HT1080 (cell line): ENCODE data around the gene CD300E. TPM values are rescaled to one million over a fixed set of nuclear protein-coding genes. Genes with fewer than 3 reads are reported as not detected.

ENCODE experiments used
- DNase-seq: peaks from one replicate; pipeline ENCODE4 v3.0.0-alpha.2; 2015; ENCODE audit warnings: low read depth
- total RNA-seq: library from RNA; depleted of rRNA; stranded (reverse); fragments of >200 nt; shearing (Covaris generic); gene quantifications from 2 replicates; pipeline ENCODE4 v1.2.3, GENCODE V29; 2014; rRNA removed

The CD300E gene
- total RNA-seq, 1 experiment from 2014 or later = not detected

GRCh38 chr17:74567397-74567796, 56.1 kb downstream of the CD300E start, which contains the start of gene CD300H:
Gene CD300H (minus strand): TSS chr17:74567509.
- no peak for DNase-seq

GRCh38 chr17:74566132-74566753, 57.3 kb downstream of the CD300E start:
- DNase-seq = peak; percentile 28

GRCh38 chr17:74565126-74565525, 58.4 kb downstream of the CD300E start:
- DNase-seq = no peak

GRCh38 chr17:74563358-74563757, 60.2 kb downstream of the CD300E start:
- DNase-seq = no peak

GRCh38 chr17:74561586-74561985, 62.0 kb downstream of the CD300E start:
- no peak for DNase-seq

Other genes with a start within 250 kb of the CD300E start
- not detected in 2 replicates for gene GPRC5C, start 191.7 kb downstream of the CD300E start, total RNA-seq
- gene CD300A, start 157.1 kb downstream of the CD300E start, total RNA-seq = not detected in 2 replicates
- not detected in 2 replicates for gene CD300LB, start 92.3 kb downstream of the CD300E start, total RNA-seq
- gene CD300C, start 77.6 kb downstream of the CD300E start, total RNA-seq = 0.17 and 0.90 TPM in 2 replicates
- gene CD300H, start 56.2 kb downstream of the CD300E start, total RNA-seq = not detected in 2 replicates
- gene CD300LD, start 31.5 kb downstream of the CD300E start, total RNA-seq = not detected in 2 replicates
- not detected in 2 replicates for gene CD300LF, start 89.2 kb upstream of the CD300E start, total RNA-seq
- 0.11 and 0.20 TPM in 2 replicates for gene RAB37, start 113.5 kb upstream of the CD300E start, total RNA-seq
- gene NHERF1, start 124.9 kb upstream of the CD300E start, total RNA-seq = 32.8 and 41.8 TPM in 2 replicates
- gene NAT9, start 152.6 kb upstream of the CD300E start, total RNA-seq = 21.9 and 32.6 TPM in 2 replicates
- 0.07 and 0.10 TPM in 2 replicates for gene GRIN2C, start 236.1 kb upstream of the CD300E start, total RNA-seq
- gene FDXR, start 249.3 kb upstream of the CD300E start, total RNA-seq = 46.9 and 48.7 TPM in 2 replicates